Measurements from ENCODE around the gene TMEM196.
A peak's percentile ranks its signal among the peaks of the same experiment; 100 is the strongest.

The TMEM196 gene

GRCh38 chr7:19772841-19773760, at the start of gene TMEM196:
TMEM196 (minus strand) TSS chr7:19773617; CDS start chr7:19772696, 921 bp downstream.
- DNase-seq, result no peak

DNA sequence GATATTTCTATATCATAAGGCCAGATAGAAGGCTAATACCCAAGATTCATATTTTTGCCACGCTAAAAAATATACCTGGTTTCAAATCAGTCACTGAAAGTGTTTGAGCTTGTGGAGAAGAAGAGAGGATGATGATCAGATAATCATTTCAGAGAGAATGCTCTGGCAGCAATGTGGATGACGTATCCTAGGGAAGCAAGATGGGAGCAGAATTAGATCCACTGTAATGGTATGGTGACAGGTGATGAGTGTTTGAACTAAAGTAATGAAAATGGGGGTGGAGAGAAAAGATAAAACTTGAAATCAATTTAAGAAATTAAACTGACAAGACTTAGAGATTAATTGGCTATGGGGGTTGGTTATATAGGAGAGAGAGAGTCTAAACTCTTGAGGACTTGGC, 42.7 kb upstream of the TMEM196 start:
- no peak for DNase-seq

- no peak for DNase-seq
These were observed 42.1 kb upstream of the TMEM196 start for GRCh38 chr7:19815546-19815945.

DNA sequence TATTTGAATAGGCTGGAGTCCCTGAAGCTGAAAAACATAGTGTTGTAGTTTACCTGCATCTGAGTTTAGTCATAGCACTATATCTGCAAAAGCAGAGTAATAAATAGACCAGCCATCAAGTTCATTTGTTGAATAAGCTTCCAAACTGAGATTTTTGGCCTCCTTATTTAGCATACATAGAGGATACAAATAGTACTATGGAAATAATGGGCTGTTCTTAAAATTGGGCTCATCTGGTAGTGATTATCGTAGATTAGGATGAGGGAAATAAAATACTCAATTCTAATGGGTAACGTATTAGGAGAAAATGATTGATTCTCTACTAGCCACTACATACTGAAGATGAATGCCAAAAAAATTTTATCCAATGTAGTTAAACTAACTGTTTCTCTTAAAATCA, 41.4 kb upstream of the TMEM196 start:
- no peak for DNase-seq

DNA sequence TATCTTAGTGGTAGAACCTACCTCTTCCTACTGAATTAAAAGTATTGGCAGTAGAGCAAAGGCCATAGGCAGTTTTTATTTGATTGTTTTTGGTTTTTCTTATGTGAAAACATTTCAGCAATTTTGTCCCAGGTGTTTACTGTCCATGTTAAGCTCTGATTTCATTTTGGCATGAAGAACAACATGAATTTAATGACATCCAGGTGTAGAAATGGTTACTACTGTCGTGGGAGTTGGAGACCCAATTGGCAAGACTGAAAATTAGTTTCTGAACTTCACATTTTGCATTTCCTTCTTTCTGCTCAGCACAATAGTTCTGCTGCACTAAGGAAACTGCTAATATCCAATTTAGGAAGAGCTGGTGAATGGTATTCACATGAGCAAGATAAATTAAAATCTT, 38.0 kb upstream of the TMEM196 start:
- no peak for DNase-seq

DNA sequence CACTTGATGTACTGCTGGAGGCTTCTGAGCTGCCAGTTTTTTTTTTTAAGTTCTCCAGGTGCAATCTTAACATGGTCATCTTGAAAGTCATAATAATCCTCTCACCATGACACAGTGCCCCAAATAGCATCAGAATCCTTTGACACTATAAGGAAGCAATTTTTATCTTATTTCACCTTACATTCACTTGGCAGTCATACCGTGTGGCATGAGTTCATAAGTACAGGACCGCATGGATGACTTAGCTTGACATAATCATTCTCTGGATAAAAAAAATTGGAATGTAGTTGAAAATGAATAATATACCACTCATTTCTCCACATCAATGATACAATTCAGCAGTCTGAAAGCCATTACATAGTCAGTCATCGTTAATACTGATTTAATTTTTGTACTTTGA, 25.6 kb upstream of the TMEM196 start:
- DNase-seq, result no peak

DNA sequence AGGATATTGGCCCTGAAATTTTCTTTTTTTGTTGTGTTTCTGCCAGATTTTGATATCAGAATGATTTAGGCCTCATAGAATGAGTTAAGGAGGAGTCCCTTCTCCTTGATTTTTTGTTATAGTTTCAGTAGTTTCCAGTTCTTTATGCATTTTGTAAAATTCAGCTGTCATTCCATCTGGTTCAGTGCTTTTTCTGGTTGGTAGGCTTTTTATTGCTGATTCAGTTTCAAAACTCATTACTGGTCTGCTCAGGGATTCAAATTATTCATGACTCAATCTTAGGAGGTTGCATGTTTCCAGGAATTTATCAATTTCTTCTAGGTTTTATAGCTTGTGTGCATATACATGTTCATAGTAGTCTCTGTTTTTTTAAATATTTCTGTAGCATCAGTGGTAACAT, 10.1 kb upstream of the TMEM196 start:
- no peak for DNase-seq

DNA sequence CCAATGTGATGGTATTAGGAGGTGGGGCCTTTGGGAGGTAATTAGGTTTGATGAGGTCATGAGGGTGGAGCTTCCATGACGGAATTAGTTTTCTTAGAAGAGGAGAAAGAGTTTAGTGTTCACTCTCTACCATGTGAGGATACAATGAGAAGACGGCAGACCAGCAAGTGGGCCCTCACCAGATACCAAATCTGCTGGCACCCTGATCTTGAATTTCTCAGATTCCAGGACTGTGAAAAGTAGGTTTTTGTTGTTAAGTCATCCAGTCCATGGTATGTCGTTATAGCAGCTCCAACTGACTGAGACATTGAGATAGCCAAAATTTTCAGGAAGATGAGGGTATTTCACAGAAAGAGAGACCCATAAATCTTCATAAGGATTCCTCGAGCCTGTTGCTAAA, 3.6 kb upstream of the TMEM196 start:
- no peak for DNase-seq

DNA sequence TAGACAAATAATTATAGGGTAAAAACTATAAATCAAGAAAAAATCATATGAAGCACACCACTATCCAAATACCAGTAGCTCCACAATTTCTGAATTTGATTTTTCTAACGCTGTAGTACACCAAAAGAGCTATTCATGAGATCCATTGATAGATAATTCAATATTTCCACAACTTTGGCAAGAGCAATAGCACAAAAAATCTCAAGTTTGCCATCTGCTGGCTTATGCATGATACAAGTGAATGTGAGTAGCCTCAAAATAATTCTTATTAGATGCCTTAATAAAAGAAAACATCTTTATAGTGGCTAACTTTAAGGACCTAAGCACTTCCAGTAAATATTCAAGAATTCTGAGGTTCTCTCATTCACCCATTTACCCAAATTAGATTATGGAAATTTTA, 2.2 kb upstream of the TMEM196 start:
- DNase-seq, result no peak

DNA sequence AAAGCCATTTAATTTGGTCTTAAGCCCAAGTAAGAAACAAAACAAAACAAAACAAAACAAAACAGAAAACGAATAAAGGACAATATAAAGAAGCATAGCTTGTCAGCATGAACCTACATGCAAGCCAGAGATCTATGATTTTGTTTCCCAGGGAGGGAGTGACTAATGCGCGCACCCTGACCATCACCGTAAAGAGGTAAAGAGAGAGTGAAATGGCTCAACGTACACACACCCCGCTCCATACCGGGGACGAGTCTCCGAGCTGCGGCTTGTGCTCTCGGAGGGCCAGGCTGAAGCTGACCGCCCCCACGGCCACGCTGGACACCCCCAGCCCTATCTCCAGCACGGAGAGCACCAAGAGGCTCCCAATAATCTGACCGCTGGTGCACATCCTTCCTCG, 1.1 kb downstream of the TMEM196 start:
- DNase-seq, result no peak

DNA sequence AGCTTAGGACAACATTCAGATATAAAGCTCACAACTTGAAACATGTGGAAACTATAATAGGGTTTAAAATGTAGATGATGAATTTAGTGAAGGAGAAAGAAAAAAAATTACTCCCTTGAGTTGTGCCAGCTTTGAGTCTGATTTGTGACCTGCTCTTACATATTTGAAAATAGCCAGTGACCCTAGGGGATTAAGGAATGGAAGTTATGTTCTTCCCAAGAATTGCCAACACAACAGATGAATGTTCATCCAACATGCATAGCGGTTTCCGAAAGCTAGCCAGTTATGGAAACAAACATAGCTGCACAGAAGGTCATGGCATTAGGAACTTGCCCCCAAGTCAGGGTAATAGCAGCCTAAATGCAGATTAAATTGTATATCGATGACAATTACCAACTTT, 10.8 kb downstream of the TMEM196 start:
- no peak for DNase-seq

- DNase-seq, result no peak
These were observed 18.8 kb downstream of the TMEM196 start for GRCh38 chr7:19754521-19755116.

DNA sequence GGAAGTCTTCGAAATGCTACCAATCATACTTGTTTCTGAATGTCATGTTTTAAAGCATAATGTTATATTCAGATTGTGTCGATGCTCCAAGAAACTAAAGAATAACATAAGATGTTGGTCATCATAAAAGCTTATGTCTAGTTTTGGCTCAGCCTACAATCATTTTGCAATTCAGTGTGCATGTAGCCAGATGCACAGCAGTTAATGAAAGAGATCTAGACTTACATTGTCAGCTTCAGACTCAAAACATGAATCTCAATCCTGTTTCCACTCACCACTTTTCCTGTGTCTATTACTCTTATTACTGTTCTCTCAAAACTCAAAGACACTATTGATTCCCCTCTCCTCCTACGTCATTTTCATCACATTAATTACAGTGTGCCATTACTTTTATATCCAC, 21.4 kb downstream of the TMEM196 start:
- DNase-seq, result no peak

GRCh38 chr7:19749658-19750057, 23.8 kb downstream of the TMEM196 start:
- DNase-seq, result no peak

GRCh38 chr7:19747740-19748339, 25.6 kb downstream of the TMEM196 start:
- peak; percentile 18 for DNase-seq

GRCh38 chr7:19744075-19744474, 29.3 kb downstream of the TMEM196 start:
- no peak for DNase-seq

DNA sequence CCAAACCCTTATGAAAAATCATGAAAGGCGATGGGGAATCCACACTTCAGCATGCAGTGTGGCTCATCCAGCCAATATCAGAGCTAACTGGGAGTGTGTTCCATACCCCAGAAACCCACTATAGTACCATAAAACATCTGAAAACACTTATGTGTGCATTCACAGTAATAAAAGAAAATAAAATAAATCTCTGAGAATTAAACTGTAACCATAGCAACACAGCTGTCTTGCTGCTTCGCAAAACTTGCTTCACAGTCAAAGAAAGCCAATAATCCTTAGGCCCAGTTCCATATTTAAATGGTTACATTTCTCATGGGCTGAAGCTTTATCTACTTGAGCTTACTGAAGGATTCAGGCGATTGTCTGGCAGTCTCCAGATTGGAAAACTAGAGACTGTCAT, 44.7 kb downstream of the TMEM196 start:
- DNase-seq, result no peak

- no peak for DNase-seq
These were observed 47.6 kb downstream of the TMEM196 start for GRCh38 chr7:19725770-19726169.

- DNase-seq, result peak; percentile 6
These were observed 57.9 kb downstream of the TMEM196 start for GRCh38 chr7:19715499-19715898.

GRCh38 chr7:19713676-19714075, 59.7 kb downstream of the TMEM196 start:
- no peak for DNase-seq

GRCh38 chr7:19709249-19709578, 64.2 kb downstream of the TMEM196 start:
- no peak for DNase-seq

GRCh38 chr7:19708397-19709248, 64.8 kb downstream of the TMEM196 start, which contains the start of gene POLR1F:
POLR1F (minus strand) TSS chr7:19709037; CDS start chr7:19709016, 21 bp downstream.
- DNase-seq, result peak; percentile 85

GRCh38 chr7:19707240-19707639, 66.2 kb downstream of the TMEM196 start:
- DNase-seq, result no peak

All from NCI-H510A (cell line).